Endothelial cell of umbilical vein (primary cell): ENCODE measurements around the gene KRTAP4-9. TPM values are rescaled to one million over a fixed set of nuclear protein-coding genes. Genes with fewer than 3 reads are reported as not detected.
"Not testable (repeated sequence)": the region's sequence is repeated elsewhere in the genome, so short reads cannot be mapped to it uniquely, and the experiment has no call there.

Experiments
- BruUV-seq: library from RNA; stranded (reverse); fragments of 400-500 nt; replicated peaks from 2 replicates; lab custom pipeline; 2021; lab: Mats Ljungman, UMichigan
- CTCF ChIA-PET: fragments of 300-600, 350-600 bp; sonication (Branson Sonifier 250); formaldehyde crosslinking; loops from one replicate; lab custom pipeline; 2021; ENCODE audit warnings: antibody characterized with exemption, inconsistent platforms; lab: Charles Lee
- POLR2A ChIA-PET: fragments of 300-600, 350-600 bp; sonication (Branson Sonifier 250); formaldehyde crosslinking; loops from one replicate; lab custom pipeline; 2021; ENCODE audit warnings: antibody characterized with exemption, inconsistent platforms; lab: Charles Lee
- DNase-seq: peaks from one replicate; pipeline ENCODE4 v3.0.0-alpha.2; 2011; ENCODE audit warnings: low read depth, low spot score
- FAIRE-seq: peaks from 2 replicates; lab custom pipeline; 2011; peaks lifted over from hg19 to GRCh38; lab: Jason Lieb, UNC
- H2AFZ ChIP-seq: 2 replicates; pipeline ENCODE4 v1.6.0; 2012; ENCODE audit warnings: low read depth, low read length, control low read depth, inconsistent platforms
- H3K27ac ChIP-seq: 2 replicates; pipeline ENCODE4 v1.5.1; 2011; ENCODE audit warnings: low read depth, mild to moderate bottlenecking, control low read depth, low read length, moderate library complexity; ENCODE audit not compliant: insufficient read depth
- H3K27me3 ChIP-seq, 2 experiments: 2 replicates each; pipeline versions ENCODE4 v1.6.0 to v1.6.1; 2011; ENCODE audit warnings: low read length in 2 of 2, mixed read lengths in 1 of 2; ENCODE audit not compliant: control insufficient read depth in 2 of 2, insufficient read depth in 2 of 2
- H3K36me3 ChIP-seq, 2 experiments: 2 replicates in 1 of 2; 3 replicates in 1 of 2; pipeline ENCODE4 v1.5.1; 2011; ENCODE audit warnings: low read length in 2 of 2, mild to moderate bottlenecking in 1 of 2, moderate library complexity in 1 of 2; ENCODE audit not compliant: control insufficient read depth in 2 of 2, insufficient read depth in 2 of 2; ENCODE audit errors: extremely low read depth in 1 of 2
- H3K4me1 ChIP-seq: 3 replicates; pipeline ENCODE4 v1.5.1; 2011; ENCODE audit warnings: mild to moderate bottlenecking, low read length; ENCODE audit not compliant: control insufficient read depth, insufficient read depth; ENCODE audit errors: extremely low read depth
- H3K4me2 ChIP-seq: 2 replicates; pipeline ENCODE4 v1.6.1; 2011; ENCODE audit warnings: low read length, control low read depth, mixed read lengths; ENCODE audit not compliant: insufficient read depth
- H3K4me3 ChIP-seq, 3 experiments: fragments of 200-600 bp in 1 of 3; sonication (generic), shearing (Covaris generic) in 1 of 3; replicated peaks in 1 of 3; 2 replicates each; pipeline ENCODE4 v1.5.1; 2011 to 2016; ENCODE audit warnings: control low read depth in 3 of 3, low read length in 3 of 3, mild to moderate bottlenecking in 2 of 3, inconsistent platforms in 1 of 3, low read depth in 1 of 3, moderate library complexity in 1 of 3; ENCODE audit not compliant: insufficient read depth in 1 of 3
- H3K79me2 ChIP-seq: 2 replicates; pipeline ENCODE4 v1.6.0; 2012; ENCODE audit warnings: low read length, inconsistent platforms; ENCODE audit not compliant: control insufficient read depth, insufficient read depth
- H3K9ac ChIP-seq: replicated peaks from 2 replicates; pipeline ENCODE3; 2011; ENCODE audit warnings: low read length, control low read depth; ENCODE audit not compliant: insufficient read depth; ENCODE audit errors: extremely low read depth
- H3K9me1 ChIP-seq: replicated peaks from 3 replicates; pipeline ENCODE4 v1.6.0; 2011; ENCODE audit warnings: mild to moderate bottlenecking, low read length; ENCODE audit not compliant: control insufficient read depth, insufficient read depth; ENCODE audit errors: extremely low read depth
- H3K9me3 ChIP-seq: replicated peaks from 2 replicates; pipeline ENCODE4 v1.5.1; 2012; ENCODE audit warnings: low read length, inconsistent platforms; ENCODE audit not compliant: control insufficient read depth, insufficient read depth
- H4K20me1 ChIP-seq: replicated peaks from 2 replicates; pipeline ENCODE3; 2011; ENCODE audit warnings: mild to moderate bottlenecking, low read length; ENCODE audit not compliant: control insufficient read depth, insufficient read depth; ENCODE audit errors: extremely low read depth
- CTCF ChIP-seq, 2 donors: IDR thresholded peaks; 1 replicate in 1 of 2; 2 replicates in 1 of 2; pipeline ENCODE4 v1.5.1; 2011; ENCODE audit warnings: low read length in 2 of 2, mild to moderate bottlenecking in 2 of 2, moderate library complexity in 2 of 2, control low read depth in 1 of 2, inconsistent platforms in 1 of 2, low read depth in 1 of 2; ENCODE audit not compliant: insufficient read depth in 1 of 2; ENCODE audit errors: extremely low read depth in 1 of 2
- EZH2 ChIP-seq: IDR thresholded peaks from 2 replicates; pipeline ENCODE4 v1.6.1; 2012; ENCODE audit warnings: borderline replicate concordance, low read depth, mild to moderate bottlenecking, moderate library complexity, low read length, inconsistent platforms; ENCODE audit not compliant: severe bottlenecking
- FOS ChIP-seq: IDR thresholded peaks from 2 replicates; pipeline ENCODE4 v1.6.1; 2011; ENCODE audit warnings: mild to moderate bottlenecking, low read length, moderate library complexity, borderline replicate concordance; ENCODE audit not compliant: insufficient read depth
- GATA2 ChIP-seq: IDR thresholded peaks from 2 replicates; pipeline ENCODE4 v1.7.0; 2011; ENCODE audit warnings: low read depth, mild to moderate bottlenecking, moderate library complexity, mixed read lengths, low read length; ENCODE audit not compliant: insufficient read length, insufficient read depth
- JUN ChIP-seq: IDR thresholded peaks from 2 replicates; pipeline ENCODE4 v1.6.1; 2011; ENCODE audit warnings: borderline replicate concordance, low read depth; ENCODE audit not compliant: insufficient read length, insufficient read depth
- MAX ChIP-seq: IDR thresholded peaks from 2 replicates; pipeline ENCODE4 v1.6.1; 2011; ENCODE audit not compliant: insufficient read depth, insufficient read length
- MYC ChIP-seq: IDR thresholded peaks from one replicate; pipeline ENCODE4 v1.6.1; 2011; ENCODE audit warnings: mild to moderate bottlenecking, low read depth, low read length
- POLR2A ChIP-seq: IDR thresholded peaks from 2 replicates; pipeline ENCODE4 v1.6.1; 2012; ENCODE audit warnings: low read depth, mild to moderate bottlenecking, control low read depth, low read length
- POLR2AphosphoS5 ChIP-seq: IDR thresholded peaks from 2 replicates; pipeline ENCODE4 v1.6.1; 2012; ENCODE audit warnings: low read depth, mild to moderate bottlenecking, control low read depth, low read length, moderate library complexity; ENCODE audit not compliant: insufficient read depth
- dilution Hi-C: fragments of 300-500 bp; cut with MboI; formaldehyde crosslinking; loops from one replicate; pipeline ENCODE4 v1.15.0; 2019; ENCODE audit warnings: low sequenced_read_pairs; ENCODE audit not compliant: extremely low pct_ligation_motif_present
- intact Hi-C: fragments of 100-400 bp; cut with micrococcal nuclease; formaldehyde crosslinking; loops from one replicate; pipeline ENCODE4 v1.10.0; 2022
- polyA plus RNA-seq, 4 experiments: library from polyadenylated mRNA; depleted of rRNA in 3 of 4; stranded (reverse) in 3 of 4; unstranded in 1 of 4; fragments of >200 nt; gene quantifications; 2 replicates each; pipeline versions ENCODE4 v1.2.1 to v1.2.3, GENCODE V29; 2011 to 2012; ENCODE audit warnings: missing spikeins in 1 of 4
- total RNA-seq: library from RNA; stranded (reverse); gene quantifications from 2 replicates; pipeline ENCODE4 v1.2.3, GENCODE V29; 2021

Gene KRTAP4-9
- total and polyA plus RNA-seq, 2 donors (not counting 3 experiments of a cell fraction or from before 2014, with no cell fraction given) = not detected

- peaks cover 0 to 3% of the 10 kb centered on the region in 2 experiments for H3K27me3 ChIP-seq
- H3K27ac ChIP-seq = no peak overlapping the region
- H3K36me3 ChIP-seq = no peaks in the 10 kb centered on the region
- dilution Hi-C loops (no loop called here), intact Hi-C loops (no loop called here)
- no peak overlapping the region for H3K4me3 ChIP-seq
- no peak for FAIRE-seq
- H3K79me2 ChIP-seq = no peaks in the 10 kb centered on the region
- no TSS peak for BruUV-seq
- H3K9ac ChIP-seq = no peak overlapping the region
- ChIA-PET POLR2A (no interaction called here), CTCF (no interaction called here)
- H3K4me1 ChIP-seq = peaks cover 3% of the 10 kb centered on the region
- DNase-seq = no peak
- no peaks in the 10 kb centered on the region for H3K9me3 ChIP-seq
- H3K9me1 ChIP-seq = no peaks in the 10 kb centered on the region
- H4K20me1 ChIP-seq = no peaks in the 10 kb centered on the region
- TF ChIP-seq GATA2 (no peak), POLR2AphosphoS5 (no peak), CTCF (IDR thresholded peaks at IDR 0.05; ENCODE audit: extremely low read depth in 1 of 2, insufficient read depth in 1 of 2, low read depth in 1 of 2, low read length in 2 of 2) (no peak), MYC (no peak), MAX (no peak), POLR2A (no peak), FOS (no peak), EZH2 (no peak), JUN (no peak)
- H3K4me2 ChIP-seq = no peak overlapping the region
- H2AFZ ChIP-seq = no peak overlapping the region
Measured at GRCh38 chr17:41118721-41119120, 13.5 kb downstream of the KRTAP4-9 start.

GRCh38 chr17:41119696-41120690 is 14.8 kb downstream of the KRTAP4-9 start:
- dilution Hi-C loops, CTCF ChIA-PET, POLR2A ChIA-PET: not testable (repeated sequence)

More at GRCh38 chr17:41119696-41120690, 14.8 kb downstream of the KRTAP4-9 start:
- DNase-seq = peak; percentile 56
- H4K20me1 ChIP-seq, intact Hi-C loops, H3K9me1 ChIP-seq, BruUV-seq, H3K27me3 ChIP-seq, H3K9me3 ChIP-seq, H3K9ac ChIP-seq, H3K27ac ChIP-seq, H3K36me3 ChIP-seq, H3K4me3 ChIP-seq, H3K4me1 ChIP-seq, H2AFZ ChIP-seq, H3K79me2 ChIP-seq: not testable (repeated sequence)
- peak; percentile 67 for FAIRE-seq
- H3K4me2 ChIP-seq = peak overlapping the region; percentile 35
